ENCODE results near the gene ATP6V1E1. TPM values are rescaled to one million over a fixed set of nuclear protein-coding genes. Genes with fewer than 3 reads are reported as not detected.
"Not testable (repeated sequence)": the region's sequence is repeated elsewhere in the genome, so short reads cannot be mapped to it uniquely, and the experiment has no call there.

ATP6V1E1 gene
- polyA plus RNA-seq, 3 donors from 2014 or later = 128 to 163 (median 141) TPM

GRCh38 chr22:17566016-17566687, 62.4 kb downstream of the ATP6V1E1 start:
- H3K27ac Mint-ChIP-seq, H3K4me1 Mint-ChIP-seq, H3K9me3 Mint-ChIP-seq, H3K36me3 Mint-ChIP-seq, H3K4me3 Mint-ChIP-seq, DNase-seq: not testable (repeated sequence)
- peaks cover 0 to 10% (median 2%) of the 10 kb centered on the region in 3 donors for H3K27me3 Mint-ChIP-seq (ENCODE audit: low read depth in 3 of 3)

- Mint-ChIP-seq H3K27me3 (ENCODE audit: low read depth in 3 of 3) (peaks cover 0 to 10% (median 2%) of the 10 kb centered on the region in 3 donors), H3K4me3 (no peak overlapping the region), H3K4me1 (no peaks in the 10 kb centered on the region), H3K36me3 (no peaks in the 10 kb centered on the region), H3K27ac (no peak overlapping the region), H3K9me3 (no peaks in the 10 kb centered on the region)
- DNase-seq = no peak
These were observed 64.6 kb downstream of the ATP6V1E1 start for GRCh38 chr22:17563936-17564391.

- peaks cover 0 to 10% (median 3%) of the 10 kb centered on the region in 3 donors for H3K27me3 Mint-ChIP-seq (ENCODE audit: low read depth in 3 of 3)
- H3K4me3 Mint-ChIP-seq = no peak within 1 kb of the TSS
- H3K36me3 Mint-ChIP-seq = no peaks in the 10 kb centered on the region
- no peak for DNase-seq
- H3K27ac Mint-ChIP-seq = no peak within 1 kb of the TSS
- H3K4me1 Mint-ChIP-seq = no peaks in the 10 kb centered on the region
- no peaks in the 10 kb centered on the region for H3K9me3 Mint-ChIP-seq
These were observed 65.4 kb downstream of the ATP6V1E1 start, which contains the start of gene SLC25A18 for GRCh38 chr22:17562906-17563870. Gene SLC25A18, plus strand, starts transcription at chr22:17563498. Its CDS starts 16,447 bp downstream, at chr22:17579945.

GRCh38 chr22:17559188-17559587, 69.4 kb downstream of the ATP6V1E1 start:
- Mint-ChIP-seq H3K36me3 (no peaks in the 10 kb centered on the region), H3K4me1 (no peaks in the 10 kb centered on the region)

GRCh38 chr22:17554814-17555213, 73.7 kb downstream of the ATP6V1E1 start:
- Mint-ChIP-seq H3K27ac (no peak overlapping the region), H3K27me3 (ENCODE audit: low read depth in 3 of 3) (peaks cover 2 to 6% (median 5%) of the 10 kb centered on the region in 3 donors), H3K4me1 (no peaks in the 10 kb centered on the region), H3K4me3 (no peak overlapping the region), H3K9me3 (no peaks in the 10 kb centered on the region), H3K36me3 (no peaks in the 10 kb centered on the region)
- no peak for DNase-seq

More at GRCh38 chr22:17559188-17559587, 69.4 kb downstream of the ATP6V1E1 start:
- Mint-ChIP-seq H3K4me3 (no peak overlapping the region), H3K27ac (no peak overlapping the region), H3K27me3 (ENCODE audit: low read depth in 3 of 3) (peaks cover 2 to 6% (median 2%) of the 10 kb centered on the region in 3 donors), H3K9me3 (no peaks in the 10 kb centered on the region)
- DNase-seq = no peak

- Mint-ChIP-seq H3K27ac (no peak overlapping the region), H3K4me1 (no peaks in the 10 kb centered on the region), H3K27me3 (ENCODE audit: low read depth in 3 of 3) (peaks cover 2 to 7% (median 4%) of the 10 kb centered on the region in 3 donors), H3K4me3 (no peak overlapping the region), H3K9me3 (no peaks in the 10 kb centered on the region), H3K36me3 (no peaks in the 10 kb centered on the region)
- no peak for DNase-seq
These were observed 75.8 kb downstream of the ATP6V1E1 start for GRCh38 chr22:17552737-17553136.

- Mint-ChIP-seq H3K4me1 (no peaks in the 10 kb centered on the region), H3K27me3 (ENCODE audit: low read depth in 3 of 3) (peaks cover 2 to 5% (median 4%) of the 10 kb centered on the region in 3 donors), H3K4me3 (no peak overlapping the region), H3K27ac (no peak overlapping the region), H3K36me3 (no peaks in the 10 kb centered on the region), H3K9me3 (no peaks in the 10 kb centered on the region)
- no peak for DNase-seq
These were observed 78.9 kb downstream of the ATP6V1E1 start for GRCh38 chr22:17549655-17550054.

- no peaks in the 10 kb centered on the region for H3K36me3 Mint-ChIP-seq
- no peak overlapping the region for H3K27ac Mint-ChIP-seq
- no peak overlapping the region for H3K4me3 Mint-ChIP-seq
- H3K4me1 Mint-ChIP-seq = no peaks in the 10 kb centered on the region
- H3K27me3 Mint-ChIP-seq (ENCODE audit: low read depth in 3 of 3) = peaks cover 2 to 5% (median 4%) of the 10 kb centered on the region in 3 donors
- DNase-seq = no peak
- no peaks in the 10 kb centered on the region for H3K9me3 Mint-ChIP-seq
These were observed 79.4 kb downstream of the ATP6V1E1 start for GRCh38 chr22:17549183-17549582.

GRCh38 chr22:17548756-17549035, 79.9 kb downstream of the ATP6V1E1 start:
- H3K27ac Mint-ChIP-seq = no peak overlapping the region
- H3K9me3 Mint-ChIP-seq = no peaks in the 10 kb centered on the region
- H3K27me3 Mint-ChIP-seq (ENCODE audit: low read depth in 3 of 3) = peaks cover 2 to 5% (median 4%) of the 10 kb centered on the region in 3 donors
- no peak overlapping the region for H3K4me3 Mint-ChIP-seq
- DNase-seq = no peak
- no peaks in the 10 kb centered on the region for H3K36me3 Mint-ChIP-seq
- no peaks in the 10 kb centered on the region for H3K4me1 Mint-ChIP-seq

- Mint-ChIP-seq H3K9me3 (no peaks in the 10 kb centered on the region), H3K27me3 (ENCODE audit: low read depth in 3 of 3) (peaks cover 2 to 5% (median 4%) of the 10 kb centered on the region in 3 donors), H3K4me1 (no peaks in the 10 kb centered on the region), H3K4me3 (no peak overlapping the region), H3K27ac (no peak overlapping the region), H3K36me3 (no peaks in the 10 kb centered on the region)
- DNase-seq = no peak
These were observed 80.4 kb downstream of the ATP6V1E1 start for GRCh38 chr22:17548010-17548755.

- Mint-ChIP-seq H3K27ac (no peak overlapping the region), H3K4me3 (no peak overlapping the region), H3K36me3 (no peaks in the 10 kb centered on the region), H3K9me3 (no peaks in the 10 kb centered on the region), H3K27me3 (ENCODE audit: low read depth in 3 of 3) (peaks cover 0 to 4% (median 3%) of the 10 kb centered on the region in 3 donors), H3K4me1 (no peaks in the 10 kb centered on the region)
- no peak for DNase-seq
These were observed 86.1 kb downstream of the ATP6V1E1 start for GRCh38 chr22:17542452-17542851.

Measured in immature natural killer cell (primary cell).